ENCODE data around the gene ALKBH4.

The ALKBH4 gene

DNA sequence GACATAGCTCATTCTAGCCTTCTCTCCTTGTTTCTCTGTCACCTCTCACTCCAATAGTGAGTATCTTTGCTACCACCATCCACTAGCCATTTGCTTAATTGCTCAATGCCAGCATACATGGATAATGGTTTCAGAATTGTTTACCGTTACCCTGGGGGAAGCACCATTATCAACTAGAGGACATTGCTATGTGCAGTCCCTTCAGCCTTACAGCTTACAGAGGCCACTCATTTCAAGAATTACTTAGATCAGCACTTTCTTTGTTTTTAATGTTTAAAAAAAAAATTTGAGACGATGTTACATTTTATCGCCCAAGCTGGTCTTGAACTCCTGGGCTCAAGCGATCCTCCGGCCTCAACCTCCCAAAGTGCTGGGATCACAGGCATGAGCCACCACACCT is 46.1 kb downstream of the ALKBH4 start:
- Histone ChIP-seq H4K20me1 (ENCODE audit: insufficient read depth, low read length, poor library complexity, severe bottlenecking) (no peaks in the 10 kb centered on the region), H3K79me2 (ENCODE audit: insufficient read depth, low read length) (peaks cover 8% of the 10 kb centered on the region; the same call in 1 of the 2 replicates), H3K9me2 (replicated peaks; ENCODE audit: low read depth, low read length) (no peaks in the 10 kb centered on the region), H3K36me3 (ENCODE audit: insufficient read depth, low read length) (peaks cover 58% of the 10 kb centered on the region; the same call in 1 of the 2 replicates), H3K9ac (ENCODE audit: low read depth, low read length, poor library complexity, severe bottlenecking) (no peak overlapping the region), H3K4me3 (ENCODE audit: low read length, poor library complexity, severe bottlenecking) (no peak overlapping the region), H3K27me3 (ENCODE audit: insufficient read depth, low read length, poor library complexity, severe bottlenecking) (no peaks in the 10 kb centered on the region), H2AFZ (ENCODE audit: low read length) (no peak overlapping the region), H3K4me1 (ENCODE audit: insufficient read depth, low read length, poor library complexity, severe bottlenecking) (no peaks in the 10 kb centered on the region), H3K4me2 (ENCODE audit: low read depth, low read length, poor library complexity, severe bottlenecking) (no peak overlapping the region), H3F3A (ENCODE audit: low read depth) (no peaks in the 10 kb centered on the region), H3K9me3 (ENCODE audit: insufficient read depth, low read depth, low read length) (no peaks in the 10 kb centered on the region)
- TF ChIP-seq EZH2phosphoT487 (IDR thresholded peaks at IDR 0.05; ENCODE audit: borderline replicate concordance), result no peak
- TF ChIP-seq, protein P1, sequence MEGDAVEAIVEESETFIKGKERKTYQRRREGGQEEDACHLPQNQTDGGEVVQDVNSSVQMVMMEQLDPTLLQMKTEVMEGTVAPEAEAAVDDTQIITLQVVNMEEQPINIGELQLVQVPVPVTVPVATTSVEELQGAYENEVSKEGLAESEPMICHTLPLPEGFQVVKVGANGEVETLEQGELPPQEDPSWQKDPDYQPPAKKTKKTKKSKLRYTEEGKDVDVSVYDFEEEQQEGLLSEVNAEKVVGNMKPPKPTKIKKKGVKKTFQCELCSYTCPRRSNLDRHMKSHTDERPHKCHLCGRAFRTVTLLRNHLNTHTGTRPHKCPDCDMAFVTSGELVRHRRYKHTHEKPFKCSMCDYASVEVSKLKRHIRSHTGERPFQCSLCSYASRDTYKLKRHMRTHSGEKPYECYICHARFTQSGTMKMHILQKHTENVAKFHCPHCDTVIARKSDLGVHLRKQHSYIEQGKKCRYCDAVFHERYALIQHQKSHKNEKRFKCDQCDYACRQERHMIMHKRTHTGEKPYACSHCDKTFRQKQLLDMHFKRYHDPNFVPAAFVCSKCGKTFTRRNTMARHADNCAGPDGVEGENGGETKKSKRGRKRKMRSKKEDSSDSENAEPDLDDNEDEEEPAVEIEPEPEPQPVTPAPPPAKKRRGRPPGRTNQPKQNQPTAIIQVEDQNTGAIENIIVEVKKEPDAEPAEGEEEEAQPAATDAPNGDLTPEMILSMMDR (conservative IDR thresholded peaks at IDR 0.05; ENCODE audit: low read length), result no peak

DNA sequence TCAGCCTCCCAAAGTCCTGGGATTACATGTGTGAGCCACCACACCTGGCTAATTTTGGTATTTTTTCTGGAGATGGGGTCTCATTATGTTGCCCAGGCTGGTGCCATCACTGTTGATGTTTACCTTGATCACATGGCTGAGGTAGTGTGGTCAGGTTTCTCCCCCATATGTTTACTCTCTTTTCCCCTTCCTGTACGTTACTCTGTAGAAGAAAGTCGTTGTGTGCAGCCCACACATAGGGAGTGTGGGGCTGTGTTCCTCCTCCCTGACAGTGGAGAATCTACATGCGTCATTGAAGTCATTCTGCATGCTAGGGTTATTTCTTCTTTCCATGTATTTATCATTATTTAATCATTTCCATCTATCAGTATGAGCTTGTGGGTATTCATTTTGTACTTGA is 47.6 kb downstream of the ALKBH4 start:
- TF ChIP-seq EZH2phosphoT487 (IDR thresholded peaks at IDR 0.05; ENCODE audit: borderline replicate concordance), result no peak
- TF ChIP-seq, protein P1 (conservative IDR thresholded peaks at IDR 0.05; ENCODE audit: low read length), result no peak
- peaks cover 68% of the 10 kb centered on the region; the same call in 1 of the 2 replicates for H3K36me3 ChIP-seq (ENCODE audit: insufficient read depth, low read length)
- H3K9ac ChIP-seq (ENCODE audit: low read depth, low read length, poor library complexity, severe bottlenecking), result no peak overlapping the region
- no peak overlapping the region for H3K4me2 ChIP-seq (ENCODE audit: low read depth, low read length, poor library complexity, severe bottlenecking)
- H3K9me2 ChIP-seq (replicated peaks; ENCODE audit: low read depth, low read length), result no peaks in the 10 kb centered on the region
- peaks cover 3% of the 10 kb centered on the region for H4K20me1 ChIP-seq (ENCODE audit: insufficient read depth, low read length, poor library complexity, severe bottlenecking)
- no peaks in the 10 kb centered on the region for H3F3A ChIP-seq (ENCODE audit: low read depth)
- no peaks in the 10 kb centered on the region for H3K4me1 ChIP-seq (ENCODE audit: insufficient read depth, low read length, poor library complexity, severe bottlenecking)
- peaks cover 14% of the 10 kb centered on the region; the same call in 1 of the 2 replicates for H3K79me2 ChIP-seq (ENCODE audit: insufficient read depth, low read length)
- H3K9me3 ChIP-seq (ENCODE audit: insufficient read depth, low read depth, low read length), result no peaks in the 10 kb centered on the region
- H2AFZ ChIP-seq (ENCODE audit: low read length), result no peak overlapping the region
- no peaks in the 10 kb centered on the region for H3K27me3 ChIP-seq (ENCODE audit: insufficient read depth, low read length, poor library complexity, severe bottlenecking)
- no peak overlapping the region for H3K4me3 ChIP-seq (ENCODE audit: low read length, poor library complexity, severe bottlenecking)

DNA sequence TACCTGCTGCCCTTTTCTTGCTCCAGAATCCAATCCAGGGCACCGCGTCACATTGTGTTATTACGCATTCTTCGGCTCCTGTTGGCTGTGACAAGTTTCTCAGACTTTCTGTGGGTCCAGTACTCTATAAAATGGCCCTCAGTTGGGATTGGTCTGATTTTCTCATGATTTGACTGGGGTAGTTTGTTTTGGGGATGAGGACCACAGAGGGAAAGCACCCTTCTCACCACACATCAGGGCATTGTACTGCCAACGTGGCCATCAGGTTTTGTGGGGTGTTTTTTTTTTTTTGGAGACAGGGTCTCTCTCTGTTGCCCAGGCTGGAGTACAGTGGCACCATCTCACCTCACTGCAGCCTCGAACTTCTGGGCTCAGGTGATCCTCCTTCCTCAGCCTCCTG is 48.3 kb downstream of the ALKBH4 start:
- Histone ChIP-seq H3K9me2 (replicated peaks; ENCODE audit: low read depth, low read length) (no peaks in the 10 kb centered on the region), H3K9me3 (ENCODE audit: insufficient read depth, low read depth, low read length) (no peaks in the 10 kb centered on the region), H3K4me1 (ENCODE audit: insufficient read depth, low read length, poor library complexity, severe bottlenecking) (no peaks in the 10 kb centered on the region), H2AFZ (ENCODE audit: low read length) (no peak overlapping the region), H3K36me3 (ENCODE audit: insufficient read depth, low read length) (peaks cover 75% of the 10 kb centered on the region; the same call in 1 of the 2 replicates), H3K4me3 (ENCODE audit: low read length, poor library complexity, severe bottlenecking) (no peak overlapping the region), H3K27me3 (ENCODE audit: insufficient read depth, low read length, poor library complexity, severe bottlenecking) (no peaks in the 10 kb centered on the region), H3K79me2 (ENCODE audit: insufficient read depth, low read length) (peaks cover 14% of the 10 kb centered on the region; the same call in 1 of the 2 replicates), H3K4me2 (ENCODE audit: low read depth, low read length, poor library complexity, severe bottlenecking) (no peak overlapping the region), H4K20me1 (ENCODE audit: insufficient read depth, low read length, poor library complexity, severe bottlenecking) (peaks cover 3% of the 10 kb centered on the region), H3F3A (ENCODE audit: low read depth) (no peaks in the 10 kb centered on the region), H3K9ac (ENCODE audit: low read depth, low read length, poor library complexity, severe bottlenecking) (no peak overlapping the region)
- no peak for TF ChIP-seq EZH2phosphoT487 (IDR thresholded peaks at IDR 0.05; ENCODE audit: borderline replicate concordance)
- TF ChIP-seq, protein P1 (conservative IDR thresholded peaks at IDR 0.05; ENCODE audit: low read length), result no peak

Data from Loucy (cell line).